Adrenal gland (tissue), 5 donors: ENCODE results near the gene TAGLN2.

Source experiments
- POLR2A ChIP-seq, 2 donors: fragments of 450-650 bp; IDR thresholded peaks; one replicate each; pipeline ENCODE4 v1.6.1; 2017; ENCODE audit warnings: antibody characterized with exemption in 2 of 2, mild to moderate bottlenecking in 2 of 2, moderate library complexity in 1 of 2
- TF ChIP-seq, protein P1 (sequence below), 6 experiments: fragments of 450-650 bp in 4 of 6; fragments of 200-600 bp in 2 of 6; sonication (generic) in 1 of 6; IDR thresholded peaks; 1 replicate in 5 of 6; 2 replicates in 1 of 6; pipeline versions ENCODE4 v1.5.1 to v1.8.0; 2016 to 2021; ENCODE audit warnings: antibody characterized with exemption in 6 of 6, mild to moderate bottlenecking in 2 of 6, moderate library complexity in 1 of 6
- donor health status: DM: no; HTN: no; CAD: no.

DNA sequence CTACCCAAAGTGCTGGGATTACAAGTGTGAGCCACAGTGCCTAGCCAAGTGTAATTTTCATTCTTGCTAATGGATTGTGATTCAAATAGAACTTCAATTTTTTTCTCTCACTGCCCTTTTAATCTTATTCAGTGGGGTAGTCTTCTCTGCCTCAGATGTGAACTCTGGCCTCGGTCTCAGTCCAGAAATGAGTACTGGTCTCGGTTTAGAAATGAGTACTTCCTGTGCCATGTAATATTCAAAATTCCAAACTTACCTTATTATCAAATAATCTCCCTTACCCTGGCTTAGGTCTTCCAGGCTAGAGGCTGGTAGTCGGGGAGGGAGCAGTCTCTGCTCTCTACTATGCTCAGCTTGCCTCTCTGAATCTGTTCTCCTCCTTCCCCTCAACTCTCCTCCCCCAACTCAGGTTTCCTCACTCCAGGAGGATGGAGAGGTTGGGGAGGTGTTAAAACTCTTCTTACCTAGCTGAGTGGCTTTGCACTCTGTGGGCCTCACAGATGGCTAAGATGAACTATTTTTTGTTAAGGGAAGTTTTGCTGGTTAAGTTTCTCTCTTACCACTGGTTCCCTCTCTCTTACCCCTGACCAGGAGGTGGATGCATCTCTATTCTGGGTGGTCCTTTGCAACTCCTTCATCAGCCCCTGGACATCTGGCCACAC is 33.5 kb upstream of the TAGLN2 start:
- TF ChIP-seq, protein P1, sequence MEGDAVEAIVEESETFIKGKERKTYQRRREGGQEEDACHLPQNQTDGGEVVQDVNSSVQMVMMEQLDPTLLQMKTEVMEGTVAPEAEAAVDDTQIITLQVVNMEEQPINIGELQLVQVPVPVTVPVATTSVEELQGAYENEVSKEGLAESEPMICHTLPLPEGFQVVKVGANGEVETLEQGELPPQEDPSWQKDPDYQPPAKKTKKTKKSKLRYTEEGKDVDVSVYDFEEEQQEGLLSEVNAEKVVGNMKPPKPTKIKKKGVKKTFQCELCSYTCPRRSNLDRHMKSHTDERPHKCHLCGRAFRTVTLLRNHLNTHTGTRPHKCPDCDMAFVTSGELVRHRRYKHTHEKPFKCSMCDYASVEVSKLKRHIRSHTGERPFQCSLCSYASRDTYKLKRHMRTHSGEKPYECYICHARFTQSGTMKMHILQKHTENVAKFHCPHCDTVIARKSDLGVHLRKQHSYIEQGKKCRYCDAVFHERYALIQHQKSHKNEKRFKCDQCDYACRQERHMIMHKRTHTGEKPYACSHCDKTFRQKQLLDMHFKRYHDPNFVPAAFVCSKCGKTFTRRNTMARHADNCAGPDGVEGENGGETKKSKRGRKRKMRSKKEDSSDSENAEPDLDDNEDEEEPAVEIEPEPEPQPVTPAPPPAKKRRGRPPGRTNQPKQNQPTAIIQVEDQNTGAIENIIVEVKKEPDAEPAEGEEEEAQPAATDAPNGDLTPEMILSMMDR (IDR thresholded peaks at IDR 0.05): no peak
- TF ChIP-seq POLR2A (IDR thresholded peaks at IDR 0.05): no peak
